Hair follicle dermal papilla cell (primary cell): ENCODE measurements around the gene SENP1. TPM values are rescaled to one million over a fixed set of nuclear protein-coding genes. Genes with fewer than 3 reads are reported as not detected.

Experiments
- small RNA-seq: library from RNA; depleted of rRNA; stranded (forward); fragments of <200 nt; gene quantifications from one replicate; pipeline ENCODE3, GENCODE V24; 2012
- total RNA-seq: library from RNA; depleted of rRNA; stranded (reverse); fragments of >200 nt; gene quantifications from 2 replicates; pipeline ENCODE4 v1.2.3, GENCODE V29; 2012

The SENP1 gene
- total RNA-seq = 24.9 and 28.1 TPM in 2 replicates

GRCh38 chr12:48105867-48106680, at the start of gene SENP1:
SENP1 (minus strand) TSS chr12:48106079; CDS start chr12:48101472, 4,607 bp downstream.

GRCh38 chr12:48119078-48119833, 13.4 kb upstream of the SENP1 start, which contains the start of gene PFKM:
PFKM (plus strand) TSS chr12:48119364; CDS start chr12:48122775, 3,411 bp downstream.

GRCh38 chr12:48004053-48004941, 101.6 kb downstream of the SENP1 start, which contains the start of gene COL2A1:
COL2A1 (minus strand) TSS chr12:48004476; CDS start chr12:48004321, 155 bp downstream.

Small RNA genes within 50 kb of the gene (small RNA-seq; reads per million reads assigned to genes)
- gene MIR6505 = not detected
- not detected for gene RNU6-1203P

Other genes with a start within 250 kb of the SENP1 start
- gene VDR, start 201.1 kb downstream of the SENP1 start, total RNA-seq = 57.0 and 66.0 TPM in 2 replicates
- 51.6 and 79.3 TPM in 2 replicates for gene TMEM106C, start 142.5 kb downstream of the SENP1 start, total RNA-seq
- gene COL2A1, start 101.6 kb downstream of the SENP1 start, total RNA-seq = 0.16 TPM in 1 of 2 replicates, not detected in the other
- gene PFKM, start 13.3 kb upstream of the SENP1 start, total RNA-seq = 67.2 and 85.7 TPM in 2 replicates
- 31.0 and 33.3 TPM in 2 replicates for gene ASB8, start 51.4 kb upstream of the SENP1 start, total RNA-seq
- gene CCDC184, start 77.6 kb upstream of the SENP1 start, total RNA-seq = 0.73 and 0.97 TPM in 2 replicates
- gene OR10AD1, start 97.2 kb upstream of the SENP1 start, total RNA-seq = not detected in 2 replicates
- 9.2 and 11.9 TPM in 2 replicates for gene ZNF641, start 244.8 kb upstream of the SENP1 start, total RNA-seq